Measurements from ENCODE around the gene PSME3. TPM values are rescaled to one million over a fixed set of nuclear protein-coding genes. Genes with fewer than 3 reads are reported as not detected.

PSME3 gene
- total and polyA plus RNA-seq, 9 of the 15 experiments (the other 6 are each of a cell fraction or from before 2014, with no cell fraction given) = 31.2 to 275 (median 141) TPM

GRCh38 chr17:42832934-42833766 lies at the start of gene PSME3 (continued):
- TF ChIP-seq RNF219 (CRISPR knock-in tag; IDR thresholded peaks at IDR 0.05) = no peak
- peak; percentile 84 for TF ChIP-seq ESRRA (IDR thresholded peaks at IDR 0.05; ENCODE audit: borderline replicate concordance, low read depth)
- peak; percentile 90; the same call in 1 of the 2 replicates for TF ChIP-seq LEF1 (IDR thresholded peaks at IDR 0.05)
- no peak for TF ChIP-seq GABPB2 (CRISPR knock-in tag; conservative IDR thresholded peaks at IDR 0.05)
- TF ChIP-seq GABPB1 (CRISPR knock-in tag; IDR thresholded peaks at IDR 0.05) = peak; percentile 98
- TF ChIP-seq COPS2 (conservative IDR thresholded peaks at IDR 0.05) = no peak
- TF ChIP-seq JUND (IDR thresholded peaks at IDR 0.05; ENCODE audit: borderline replicate concordance, low read depth, low read length) = peak; percentile 52
- peak; percentile 16; the same call in 1 of the 3 replicates for TF ChIP-seq JUND (tag; IDR thresholded peaks at IDR 0.05; ENCODE audit: borderline replicate concordance, low read depth, low read length)
- peak; percentile 52; the same call in 1 of the 2 replicates for TF ChIP-seq PML (IDR thresholded peaks at IDR 0.05; ENCODE audit: low read length)
- TF ChIP-seq NFATC3 (IDR thresholded peaks at IDR 0.05) = no peak
- TF ChIP-seq GATA2 (CRISPR knock-in tag; IDR thresholded peaks at IDR 0.05) = no peak
- peak; percentile 92 for TF ChIP-seq L3MBTL2 (IDR thresholded peaks at IDR 0.05)
- TF ChIP-seq MCM5 (IDR thresholded peaks at IDR 0.05; ENCODE audit: low read depth) = no peak
- TF ChIP-seq ZBED1 (IDR thresholded peaks at IDR 0.05) = no peak
- TF ChIP-seq TFAP4 (CRISPR knock-in tag; IDR thresholded peaks at IDR 0.05; ENCODE audit: borderline replicate concordance) = peak; percentile 86; the same call in 1 of the 2 replicates
- TF ChIP-seq SAFB (IDR thresholded peaks at IDR 0.05; ENCODE audit: borderline replicate concordance, low read depth, low read length) = no peak
- TF ChIP-seq MEF2D (tag; conservative IDR thresholded peaks at IDR 0.05; ENCODE audit: low read depth) = no peak
- TF ChIP-seq PBX2 (CRISPR knock-in tag; IDR thresholded peaks at IDR 0.05; ENCODE audit: low read depth) = no peak
- TF ChIP-seq PBX2 (tag; conservative IDR thresholded peaks at IDR 0.05; ENCODE audit: low read depth) = no peak
- TF ChIP-seq PCBP2 (IDR thresholded peaks at IDR 0.05; ENCODE audit: low read depth, low read length, poor library complexity, severe bottlenecking) = no peak
- TF ChIP-seq USF1 (CRISPR knock-in tag; IDR thresholded peaks at IDR 0.05) = peak; percentile 70
- TF ChIP-seq CCNT2 (IDR thresholded peaks at IDR 0.05; ENCODE audit: borderline replicate concordance, extremely low read depth, insufficient read length, low read depth, low read length) = peak; percentile 65
- TF ChIP-seq POLR2B (IDR thresholded peaks at IDR 0.05; ENCODE audit: low read depth, partially characterized antibody) = peak; percentile 77

All from K562 (cell line).